AG04450 (cell line): ENCODE data around the gene ZKSCAN5. TPM values are rescaled to one million over a fixed set of nuclear protein-coding genes. Genes with fewer than 3 reads are reported as not detected.

Experiments used
- CTCF ChIA-PET: fragments of 300-600, 350-600 bp; formaldehyde crosslinking; extraction: SDS; loops from one replicate; lab custom pipeline; 2022; ENCODE audit warnings: antibody characterized with exemption, inconsistent platforms; lab: Charles Lee
- POLR2A ChIA-PET: fragments of 350-600 bp; formaldehyde crosslinking; extraction: SDS; loops from one replicate; lab custom pipeline; 2021; ENCODE audit warnings: antibody characterized with exemption, inconsistent platforms; lab: Yijun Ruan, JAX
- DNase-seq: peaks from one replicate; pipeline ENCODE4 v3.0.0-alpha.2; 2011; ENCODE audit warnings: low read depth, low spot score
- H3K27ac ChIP-seq: one replicate; pipeline ENCODE4 v1.5.1; 2012; ENCODE audit warnings: low read depth, low read length, control low read depth
- H3K27me3 ChIP-seq: one replicate; pipeline ENCODE4 v1.6.0; 2012; ENCODE audit warnings: low read length; ENCODE audit not compliant: control insufficient read depth, insufficient read depth
- H3K4me3 ChIP-seq: 2 replicates; pipeline ENCODE4 v1.5.1; 2011; ENCODE audit warnings: mild to moderate bottlenecking, low read depth, low read length, control low read depth
- H3K9me3 ChIP-seq: 2 replicates; pipeline ENCODE4 v1.5.1; 2012; ENCODE audit warnings: low read length; ENCODE audit not compliant: control insufficient read depth, insufficient read depth
- CTCF ChIP-seq: IDR thresholded peaks from 2 replicates; pipeline ENCODE4 v1.5.1; 2011; ENCODE audit warnings: low read depth, low read length, control low read depth, inconsistent platforms
- polyA plus RNA-seq: library from polyadenylated mRNA; depleted of rRNA; stranded (reverse); fragments of >200 nt; gene quantifications from 2 replicates; pipeline ENCODE4 v1.2.3, GENCODE V29; 2011

ZKSCAN5 gene
- polyA plus RNA-seq, 1 experiment, result 13.4 TPM

GRCh38 chr7:99557940-99558305, 53.5 kb downstream of the ZKSCAN5 start:
- ChIA-PET CTCF (no interaction called here), POLR2A (interaction anchor here (0.5 to 3.1 kb wide), 15 partner anchors 9 to 871 kb away, joined by 3 to 27 read pairs (median 3); partner anchors contain the start of genes TRIM4, ZCWPW1, ZKSCAN5 and ZNF394)

GRCh38 chr7:99558306-99559174, 54.1 kb downstream of the ZKSCAN5 start, which contains the start of gene ZNF655:
TSS of gene ZNF655 (plus strand) at chr7:99558642. CDS start at chr7:99560560, 1,918 bp downstream.
- H3K27me3 ChIP-seq, result no peaks in the 10 kb centered on the region
- CTCF ChIA-PET, result interaction anchor here (0.5 kb wide), 1 partner anchor 181 kb away, joined by 6 read pairs; no protein-coding TSS in a partner anchor
- POLR2A ChIA-PET, result interaction anchor here (0.5 to 3.1 kb wide), 17 partner anchors 8 to 870 kb away, joined by 3 to 27 read pairs (median 4); partner anchors contain the start of genes TRIM4, ZCWPW1, ZKSCAN5 and ZNF394
- peak within 1 kb of the TSS; percentile 97 for H3K27ac ChIP-seq
- H3K9me3 ChIP-seq, result peaks cover 5% of the 10 kb centered on the region; the same call in 1 of the 2 replicates
- DNase-seq, result peak; percentile 58
- no peak for TF ChIP-seq CTCF
- peak within 1 kb of the TSS; percentile 97 for H3K4me3 ChIP-seq

More at GRCh38 chr7:99557940-99558305, 53.5 kb downstream of the ZKSCAN5 start:
- peak overlapping the region; percentile 97 for H3K27ac ChIP-seq
- peaks cover 5% of the 10 kb centered on the region; the same call in 1 of the 2 replicates for H3K9me3 ChIP-seq
- H3K4me3 ChIP-seq, result peak overlapping the region; percentile 97
- H3K27me3 ChIP-seq, result no peaks in the 10 kb centered on the region
- no peak for TF ChIP-seq CTCF
- no peak for DNase-seq

GRCh38 chr7:99559175-99559915, 54.9 kb downstream of the ZKSCAN5 start:
- no peak for DNase-seq
- Histone ChIP-seq H3K27me3 (no peaks in the 10 kb centered on the region), H3K27ac (peak overlapping the region; percentile 97), H3K9me3 (peaks cover 5% of the 10 kb centered on the region; the same call in 1 of the 2 replicates), H3K4me3 (peak overlapping the region; percentile 97)
- no peak for TF ChIP-seq CTCF
- ChIA-PET POLR2A (interaction anchor here (0.6 to 3.1 kb wide), 6 partner anchors 10 to 1244 kb away, joined by 3 to 27 read pairs (median 8); partner anchors contain the start of genes ZKSCAN5, ZNF394 and ZSCAN25), CTCF (interaction anchor here (0.5 to 0.7 kb wide), 4 partner anchors 44 to 421 kb away, joined by 5 to 6 read pairs (median 6); no protein-coding TSS in a partner anchor)

- Histone ChIP-seq H3K27me3 (no peaks in the 10 kb centered on the region), H3K27ac (peak overlapping the region; percentile 88), H3K4me3 (no peak overlapping the region), H3K9me3 (peaks cover 5% of the 10 kb centered on the region; the same call in 1 of the 2 replicates)
- POLR2A ChIA-PET, result no interaction called here
- CTCF ChIA-PET, result no interaction called here
- DNase-seq, result no peak
- no peak for TF ChIP-seq CTCF
Observed at GRCh38 chr7:99560834-99561736, 56.6 kb downstream of the ZKSCAN5 start.
